Activated T-cell treated with anti-CD3 and anti-CD28 coated beads, Interleukin-2, amount 50 U/mL, for 72 hours (primary cell): ENCODE measurements around the gene MAPK7. TPM values are rescaled to one million over a fixed set of nuclear protein-coding genes. Genes with fewer than 3 reads are reported as not detected.

Source experiments
- ATAC-seq, 2 donors: fragments of 150-1000 bp; cut with Tn5 transposase; replicated peaks in 1 of 2; 2 replicates each; pipeline ENCODE4 v1.10.0; 2021; ENCODE audit warnings: moderate library complexity in 2 of 2, mild to moderate bottlenecking in 1 of 2
- DNase-seq, 2 donors: peaks; one replicate each; pipeline ENCODE4 v3.0.0; 2021 to 2022; ENCODE audit warnings: mixed read lengths in 1 of 2
- H3K27ac Mint-ChIP-seq: one replicate; pipeline ENCODE4 v1.8.0; 2022; ENCODE audit warnings: mild to moderate bottlenecking, moderate library complexity, mixed read lengths
- H3K27me3 Mint-ChIP-seq: one replicate; pipeline ENCODE4 v1.8.0; 2022; ENCODE audit warnings: low read depth, mixed read lengths
- H3K36me3 Mint-ChIP-seq, 2 donors: one replicate each; pipeline ENCODE4 v1.8.0; 2022; ENCODE audit warnings: mixed read lengths in 2 of 2, mild to moderate bottlenecking in 1 of 2; ENCODE audit not compliant: insufficient read depth in 2 of 2
- H3K4me1 Mint-ChIP-seq: one replicate; pipeline ENCODE4 v1.8.0; 2022; ENCODE audit warnings: low read depth, mixed read lengths
- H3K4me3 Mint-ChIP-seq, 2 donors: one replicate each; pipeline ENCODE4 v1.8.0; 2022; ENCODE audit warnings: mild to moderate bottlenecking in 2 of 2, mixed read lengths in 2 of 2, moderate library complexity in 2 of 2
- H3K9me3 Mint-ChIP-seq, 2 donors: one replicate each; pipeline ENCODE4 v1.8.0; 2022; ENCODE audit warnings: mixed read lengths in 2 of 2
- total RNA-seq, 2 donors: library from RNA; stranded (reverse); gene quantifications; one replicate each; pipeline ENCODE4 v1.2.3, GENCODE V29; 2022

Gene MAPK7
- total RNA-seq, 2 donors from 2014 or later = 13.6 to 16.7 TPM

GRCh38 chr17:19409509-19409908 lies 31.2 kb downstream of the MAPK7 start:
- no peaks in the 10 kb centered on the region for H3K36me3 Mint-ChIP-seq
- no peaks in the 10 kb centered on the region for H3K27me3 Mint-ChIP-seq
- H3K4me3 Mint-ChIP-seq = no peak overlapping the region
- no peaks in the 10 kb centered on the region for H3K4me1 Mint-ChIP-seq
- ATAC-seq = peak in 1 of 2 donors; percentile 3
- no peak for DNase-seq
- H3K27ac Mint-ChIP-seq = no peak overlapping the region
- H3K9me3 Mint-ChIP-seq = no peaks in the 10 kb centered on the region

DNA sequence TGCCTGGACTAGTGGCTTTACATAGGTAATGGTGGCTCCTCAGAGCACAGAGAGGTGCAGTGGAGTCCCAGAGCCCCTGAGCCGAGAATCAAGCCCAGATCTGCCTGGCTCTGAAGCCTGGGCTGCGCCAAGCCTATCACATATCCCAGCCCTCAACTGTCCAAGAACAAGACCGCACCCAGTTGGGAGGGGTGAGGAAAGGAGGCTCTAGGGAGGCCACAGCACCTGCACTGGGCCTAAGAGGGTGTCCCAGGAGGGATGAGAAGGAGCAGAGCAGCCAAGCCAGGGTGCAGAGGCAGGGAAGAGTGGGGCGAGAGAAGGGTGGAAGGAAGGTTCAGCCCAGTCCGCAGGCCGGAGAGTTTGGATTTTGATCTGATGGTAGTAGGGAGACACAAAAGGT lies 31.8 kb downstream of the MAPK7 start:
- DNase-seq (no peak), ATAC-seq (no peak)
- Mint-ChIP-seq H3K27ac (no peak overlapping the region), H3K27me3 (no peaks in the 10 kb centered on the region), H3K4me3 (no peak overlapping the region), H3K36me3 (no peaks in the 10 kb centered on the region), H3K4me1 (no peaks in the 10 kb centered on the region), H3K9me3 (no peaks in the 10 kb centered on the region)

GRCh38 chr17:19410875-19411620 lies 32.8 kb downstream of the MAPK7 start, which contains the start of gene RNF112:
Gene RNF112, plus strand, starts transcription at chr17:19411232. Its CDS starts 177 bp downstream, at chr17:19411409.
- ATAC-seq = no peak
- H3K9me3 Mint-ChIP-seq = no peaks in the 10 kb centered on the region

DNA sequence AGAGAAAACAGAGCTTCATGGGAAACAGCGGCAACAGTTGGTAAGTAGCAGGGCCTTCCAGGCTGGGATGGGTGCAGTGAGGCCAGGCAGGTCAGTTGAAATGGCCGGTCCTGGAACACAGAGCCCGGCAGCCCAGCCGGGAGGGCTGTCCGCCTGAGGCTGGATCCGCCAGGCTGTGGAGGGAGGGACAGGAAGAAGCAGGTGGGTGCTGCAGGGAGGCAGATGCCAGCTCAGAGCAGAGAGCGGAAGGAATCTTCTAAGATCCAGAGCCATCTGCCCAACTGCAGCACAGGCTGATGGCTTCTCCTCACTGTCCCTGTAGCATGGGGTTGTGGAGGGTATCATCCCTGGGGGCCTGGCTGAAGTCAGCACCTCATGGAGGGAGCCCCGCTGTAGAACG lies 33.3 kb downstream of the MAPK7 start:
- H3K4me1 Mint-ChIP-seq = no peaks in the 10 kb centered on the region
- DNase-seq (no peak), ATAC-seq (no peak)
- no peaks in the 10 kb centered on the region for H3K36me3 Mint-ChIP-seq
- no peaks in the 10 kb centered on the region for H3K27me3 Mint-ChIP-seq
- no peak overlapping the region for H3K4me3 Mint-ChIP-seq
- H3K9me3 Mint-ChIP-seq = no peaks in the 10 kb centered on the region
- no peak overlapping the region for H3K27ac Mint-ChIP-seq

More at GRCh38 chr17:19410875-19411620, 32.8 kb downstream of the MAPK7 start, which contains the start of gene RNF112:
- Mint-ChIP-seq H3K27me3 (no peaks in the 10 kb centered on the region), H3K27ac (no peak within 1 kb of the TSS), H3K36me3 (no peaks in the 10 kb centered on the region), H3K4me3 (no peak within 1 kb of the TSS), H3K4me1 (no peaks in the 10 kb centered on the region)
- DNase-seq = no peak

- Mint-ChIP-seq H3K27ac (no peak overlapping the region), H3K4me3 (no peak overlapping the region), H3K36me3 (no peaks in the 10 kb centered on the region), H3K4me1 (no peaks in the 10 kb centered on the region), H3K27me3 (no peaks in the 10 kb centered on the region), H3K9me3 (no peaks in the 10 kb centered on the region)
- DNase-seq (no peak), ATAC-seq (no peak)
These were observed 34.2 kb downstream of the MAPK7 start for GRCh38 chr17:19412510-19412909.

GRCh38 chr17:19412984-19413383 lies 34.7 kb downstream of the MAPK7 start:
- Mint-ChIP-seq H3K9me3 (no peaks in the 10 kb centered on the region), H3K27ac (no peak overlapping the region), H3K27me3 (no peaks in the 10 kb centered on the region), H3K4me1 (peaks cover 3% of the 10 kb centered on the region), H3K36me3 (no peaks in the 10 kb centered on the region), H3K4me3 (no peak overlapping the region)
- ATAC-seq = no peak
- no peak for DNase-seq

- DNase-seq (no peak), ATAC-seq (no peak)
- Mint-ChIP-seq H3K36me3 (no peaks in the 10 kb centered on the region), H3K27ac (no peak overlapping the region), H3K4me1 (peaks cover 11% of the 10 kb centered on the region), H3K27me3 (no peaks in the 10 kb centered on the region), H3K9me3 (no peaks in the 10 kb centered on the region), H3K4me3 (no peak overlapping the region)
These were observed 35.5 kb downstream of the MAPK7 start for GRCh38 chr17:19413761-19414160.

DNA sequence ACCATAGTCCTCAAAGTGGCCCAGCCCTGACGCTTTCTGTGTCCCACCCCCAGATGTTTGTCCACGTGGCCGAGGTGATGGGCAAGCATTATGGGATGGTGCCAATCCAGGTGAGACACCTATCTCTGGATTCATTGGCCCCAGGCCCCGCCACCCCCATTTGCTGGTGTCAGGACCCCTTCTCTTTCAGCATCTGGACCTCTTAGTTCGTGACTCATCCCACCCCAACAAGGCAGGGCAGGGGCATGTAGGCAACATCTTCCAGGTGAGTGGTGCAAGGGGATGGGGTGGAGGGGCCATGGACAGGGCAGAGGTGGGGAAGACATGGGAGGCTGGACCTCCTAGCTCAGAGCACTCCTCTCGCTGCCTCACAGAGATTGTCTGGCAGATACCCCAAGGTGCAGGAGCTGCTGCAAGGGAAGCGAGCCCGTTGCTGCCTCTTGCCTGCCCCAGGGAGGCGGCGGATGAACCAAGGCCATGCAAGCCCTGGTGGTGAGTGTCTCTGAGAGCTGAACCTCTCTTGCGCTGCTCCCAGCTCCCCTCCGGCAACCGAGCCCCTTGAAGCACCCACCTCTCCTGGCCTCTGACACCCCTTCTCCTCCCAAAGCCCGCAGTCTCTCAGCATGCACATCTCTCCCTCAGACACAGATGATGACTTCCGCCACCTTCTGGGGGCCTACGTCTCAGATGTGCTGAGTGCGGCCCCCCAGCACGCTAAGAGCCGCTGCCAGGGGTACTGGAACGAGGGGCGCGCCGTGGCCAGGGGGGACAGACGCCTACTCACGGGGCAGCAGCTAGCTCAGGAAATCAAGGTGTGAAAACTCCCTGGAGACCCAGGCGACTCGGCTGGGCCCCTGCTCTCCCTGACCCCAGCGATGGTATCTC lies 36.3 kb downstream of the MAPK7 start:
- Mint-ChIP-seq H3K27ac (no peak overlapping the region), H3K27me3 (no peaks in the 10 kb centered on the region), H3K4me1 (peaks cover 17% of the 10 kb centered on the region), H3K36me3 (no peaks in the 10 kb centered on the region), H3K9me3 (no peaks in the 10 kb centered on the region), H3K4me3 (no peak overlapping the region)
- DNase-seq (no peak), ATAC-seq (no peak)

GRCh38 chr17:19415311-19415710 lies 37.0 kb downstream of the MAPK7 start:
- H3K4me3 Mint-ChIP-seq = no peak overlapping the region
- no peaks in the 10 kb centered on the region for H3K36me3 Mint-ChIP-seq
- ATAC-seq = no peak
- peaks cover 17% of the 10 kb centered on the region for H3K4me1 Mint-ChIP-seq
- H3K27ac Mint-ChIP-seq = no peak overlapping the region
- no peaks in the 10 kb centered on the region for H3K9me3 Mint-ChIP-seq
- H3K27me3 Mint-ChIP-seq = no peaks in the 10 kb centered on the region
- DNase-seq = no peak

DNA sequence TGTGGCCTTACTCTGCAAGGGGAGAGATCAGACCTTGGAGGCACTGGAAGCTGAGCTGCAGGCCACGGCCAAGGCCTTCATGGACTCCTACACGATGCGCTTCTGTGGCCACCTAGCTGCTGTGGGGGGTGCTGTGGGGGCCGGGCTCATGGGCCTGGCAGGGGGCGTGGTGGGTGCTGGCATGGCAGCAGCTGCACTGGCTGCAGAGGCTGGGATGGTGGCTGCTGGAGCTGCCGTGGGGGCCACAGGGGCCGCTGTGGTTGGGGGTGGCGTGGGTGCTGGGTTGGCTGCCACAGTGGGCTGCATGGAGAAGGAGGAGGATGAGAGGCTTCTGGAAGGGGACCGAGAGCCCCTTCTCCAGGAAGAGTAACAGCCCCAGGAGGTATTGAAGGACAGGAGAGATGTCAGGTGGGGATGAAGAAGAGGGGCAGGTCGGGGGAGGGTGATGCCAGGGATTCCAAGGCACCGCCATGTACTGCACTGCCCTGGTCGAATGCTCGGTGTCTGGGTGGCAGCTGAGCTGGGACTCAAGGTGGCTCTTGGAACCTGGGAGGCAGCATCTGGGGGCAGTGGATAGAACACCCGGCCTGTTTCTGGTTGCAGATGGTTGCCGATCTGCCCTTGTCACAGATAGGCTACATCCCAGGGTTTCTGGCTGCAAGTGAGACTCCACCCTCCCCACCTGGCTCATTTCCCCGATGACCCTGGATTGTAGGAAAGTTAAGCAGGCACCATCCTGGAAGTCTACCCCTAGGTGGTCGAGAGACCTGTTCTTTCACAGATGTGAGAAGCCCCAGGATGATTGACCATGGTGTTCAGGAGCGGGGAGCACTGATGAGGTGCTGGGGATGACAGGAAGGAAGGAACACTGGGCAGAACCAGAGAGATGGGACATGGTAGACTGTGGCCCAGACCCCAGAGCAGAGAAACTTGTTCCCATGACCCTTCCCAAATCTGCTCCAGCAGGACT lies 37.8 kb downstream of the MAPK7 start:
- no peak overlapping the region for H3K4me3 Mint-ChIP-seq
- DNase-seq = no peak
- H3K4me1 Mint-ChIP-seq = peaks cover 17% of the 10 kb centered on the region
- H3K27ac Mint-ChIP-seq = no peak overlapping the region
- H3K9me3 Mint-ChIP-seq = no peaks in the 10 kb centered on the region
- ATAC-seq = no peak
- H3K36me3 Mint-ChIP-seq = no peaks in the 10 kb centered on the region
- H3K27me3 Mint-ChIP-seq = peaks cover 4% of the 10 kb centered on the region

GRCh38 chr17:19417611-19418010 lies 39.3 kb downstream of the MAPK7 start:
- Mint-ChIP-seq H3K27ac (no peak overlapping the region), H3K9me3 (no peaks in the 10 kb centered on the region), H3K27me3 (peaks cover 6% of the 10 kb centered on the region), H3K36me3 (no peaks in the 10 kb centered on the region), H3K4me3 (no peak overlapping the region), H3K4me1 (peaks cover 17% of the 10 kb centered on the region)
- DNase-seq (no peak), ATAC-seq (no peak)

GRCh38 chr17:19418251-19418992 lies 40.1 kb downstream of the MAPK7 start:
- no peak overlapping the region for H3K27ac Mint-ChIP-seq
- H3K9me3 Mint-ChIP-seq = no peaks in the 10 kb centered on the region
- no peaks in the 10 kb centered on the region for H3K36me3 Mint-ChIP-seq
- peaks cover 13% of the 10 kb centered on the region for H3K27me3 Mint-ChIP-seq
- peak; percentile 47 to 48 for DNase-seq
- peak; percentile 88 to 98 for ATAC-seq
- no peak overlapping the region for H3K4me3 Mint-ChIP-seq
- peaks cover 17% of the 10 kb centered on the region for H3K4me1 Mint-ChIP-seq
